ENCODE measurements around the gene UCHL5.
A peak's percentile ranks its signal among the peaks of the same experiment; 100 is the strongest.
"Not testable (repeated sequence)": the region's sequence is repeated elsewhere in the genome, so short reads cannot be mapped to it uniquely, and the experiment has no call there.

The UCHL5 gene

DNA sequence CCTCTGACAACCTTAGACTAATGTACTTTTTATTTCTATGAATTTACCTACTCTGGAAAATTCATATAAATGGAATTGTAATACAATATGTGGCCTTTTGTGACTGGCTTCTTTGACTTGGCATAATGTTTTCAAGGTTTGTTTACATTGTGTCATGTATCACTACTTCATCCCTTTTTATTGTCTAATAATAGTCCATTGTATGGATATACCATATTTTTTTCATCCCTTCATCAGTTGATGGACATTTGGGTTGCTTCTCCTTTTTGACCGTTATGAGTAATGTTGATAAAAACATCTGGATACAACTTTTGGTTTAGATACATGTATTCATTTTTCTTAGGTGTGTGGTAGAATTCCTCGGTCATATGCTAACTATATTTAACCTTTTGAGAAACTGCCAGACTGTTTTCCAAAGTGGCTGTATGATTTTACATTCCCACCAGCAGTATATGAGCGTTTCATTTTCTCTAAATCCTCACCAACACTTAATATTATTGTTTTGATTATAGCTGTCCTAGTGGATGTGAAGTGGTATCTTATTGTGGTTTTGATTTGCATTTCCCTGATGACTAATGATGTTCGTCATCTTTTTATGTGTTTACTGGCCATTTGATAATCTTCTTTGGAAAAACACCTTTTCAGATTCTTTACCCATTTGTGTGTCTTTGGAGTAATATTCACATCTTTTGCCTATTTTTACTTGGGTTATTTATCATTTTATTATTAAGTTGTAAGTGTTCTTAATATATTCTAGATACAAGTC lies 3.7 kb upstream of the UCHL5 start:
- no peak for DNase-seq (ENCODE audit: low read depth)

GRCh38 chr1:193060938-193061337 lies 1.8 kb upstream of the UCHL5 start:
- no peak for DNase-seq (ENCODE audit: low read depth)

DNA sequence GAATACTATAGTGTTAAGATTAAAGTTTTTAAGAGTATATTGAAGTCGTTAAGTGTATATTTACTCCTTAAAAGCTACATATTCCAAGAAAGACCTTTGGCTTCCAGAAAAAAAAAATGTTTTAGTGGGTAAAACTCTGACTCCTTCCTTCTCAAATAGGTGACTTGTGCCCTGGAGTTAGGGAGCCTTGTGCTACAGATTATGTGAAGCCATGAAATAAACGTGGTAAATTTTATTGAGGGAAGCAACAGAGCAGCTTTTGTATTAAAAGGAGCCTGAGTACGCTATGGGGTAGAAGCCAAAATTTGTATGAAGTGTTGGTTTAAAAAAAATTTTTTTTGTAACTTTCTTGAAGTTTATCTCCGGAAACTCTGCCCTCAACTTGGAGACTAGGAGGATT lies 1.2 kb upstream of the UCHL5 start:
- DNase-seq (ENCODE audit: low read depth): no peak

DNA sequence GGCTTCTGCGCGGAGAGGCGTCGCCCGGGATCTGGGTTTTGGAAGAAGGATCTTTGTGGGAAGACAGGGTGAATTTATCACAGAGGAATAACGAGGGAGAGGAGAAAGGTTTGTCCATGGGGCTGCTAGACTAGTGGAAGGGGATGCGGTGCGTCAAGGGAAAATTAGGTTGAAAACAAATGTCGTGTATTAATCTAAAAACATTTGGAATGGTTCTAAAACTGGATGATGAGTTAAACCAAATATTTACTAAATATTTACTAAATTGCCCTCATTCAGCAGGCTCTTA lies 899 bp upstream of the UCHL5 start:
- DNase-seq (ENCODE audit: low read depth): no peak

DNA sequence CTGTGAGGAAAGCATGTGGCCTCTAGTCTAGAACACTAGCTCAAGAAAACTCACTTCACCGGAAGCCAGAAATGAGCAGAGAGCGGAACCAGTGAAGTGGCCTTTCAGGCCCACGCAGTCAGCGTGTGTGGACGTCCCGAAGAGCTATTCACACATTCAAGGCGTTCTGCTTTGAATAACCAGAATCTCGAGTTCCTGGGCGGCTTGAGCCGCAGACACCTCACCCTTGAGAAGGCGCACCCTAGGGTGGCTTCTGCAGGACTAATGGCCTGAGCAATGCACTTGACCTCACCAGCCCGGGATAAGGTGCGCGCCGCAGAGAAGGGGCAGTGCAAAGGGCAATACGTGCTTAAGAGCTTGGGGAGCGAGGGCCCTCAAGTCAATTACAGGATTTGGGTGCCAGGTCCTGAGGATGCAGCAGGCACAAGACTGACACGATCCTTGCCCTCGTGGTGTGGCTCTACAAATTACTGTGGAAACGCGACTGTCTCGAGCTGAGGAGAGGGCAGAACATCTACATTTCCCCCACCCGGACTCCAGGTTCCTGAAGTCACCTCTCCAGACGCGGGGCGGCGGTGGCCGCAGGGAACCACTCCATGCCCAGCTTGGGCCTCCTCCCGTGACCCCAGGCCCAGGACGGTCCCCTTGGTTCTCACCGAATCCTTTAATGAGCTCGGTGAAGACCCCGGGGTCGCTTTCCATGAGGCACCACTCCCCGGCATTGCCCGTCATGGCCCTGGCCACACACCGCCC lies 455 bp downstream of the UCHL5 start:
- DNase-seq (ENCODE audit: low read depth): peak; percentile 42

DNA sequence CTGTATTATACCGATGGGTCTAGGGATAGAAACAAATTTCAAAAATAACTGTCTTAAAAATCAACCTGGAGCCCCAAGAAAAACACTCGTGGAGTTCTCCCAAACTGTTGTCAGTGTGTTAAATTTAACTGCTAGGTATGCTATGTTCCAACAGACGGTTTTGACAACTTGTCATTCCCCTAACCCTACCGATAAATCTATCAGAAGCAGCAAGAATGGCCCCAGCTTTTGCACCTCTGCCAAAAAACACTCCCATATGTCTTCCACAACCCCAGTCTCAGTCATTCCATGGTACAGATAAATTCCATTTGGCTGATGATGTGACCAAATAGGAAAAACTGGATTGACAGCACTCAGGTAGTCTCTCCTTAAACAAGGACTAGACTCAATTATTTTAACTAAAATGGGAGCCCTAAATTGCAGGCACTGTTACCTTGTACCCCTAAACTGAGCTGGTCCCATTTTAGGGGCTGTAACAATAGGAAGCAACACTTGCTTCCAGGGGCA lies 4.9 kb downstream of the UCHL5 start:
- no peak for DNase-seq (ENCODE audit: low read depth)

GRCh38 chr1:193048913-193049312 lies 10.2 kb downstream of the UCHL5 start:
- DNase-seq (ENCODE audit: low read depth): not testable (repeated sequence)

DNA sequence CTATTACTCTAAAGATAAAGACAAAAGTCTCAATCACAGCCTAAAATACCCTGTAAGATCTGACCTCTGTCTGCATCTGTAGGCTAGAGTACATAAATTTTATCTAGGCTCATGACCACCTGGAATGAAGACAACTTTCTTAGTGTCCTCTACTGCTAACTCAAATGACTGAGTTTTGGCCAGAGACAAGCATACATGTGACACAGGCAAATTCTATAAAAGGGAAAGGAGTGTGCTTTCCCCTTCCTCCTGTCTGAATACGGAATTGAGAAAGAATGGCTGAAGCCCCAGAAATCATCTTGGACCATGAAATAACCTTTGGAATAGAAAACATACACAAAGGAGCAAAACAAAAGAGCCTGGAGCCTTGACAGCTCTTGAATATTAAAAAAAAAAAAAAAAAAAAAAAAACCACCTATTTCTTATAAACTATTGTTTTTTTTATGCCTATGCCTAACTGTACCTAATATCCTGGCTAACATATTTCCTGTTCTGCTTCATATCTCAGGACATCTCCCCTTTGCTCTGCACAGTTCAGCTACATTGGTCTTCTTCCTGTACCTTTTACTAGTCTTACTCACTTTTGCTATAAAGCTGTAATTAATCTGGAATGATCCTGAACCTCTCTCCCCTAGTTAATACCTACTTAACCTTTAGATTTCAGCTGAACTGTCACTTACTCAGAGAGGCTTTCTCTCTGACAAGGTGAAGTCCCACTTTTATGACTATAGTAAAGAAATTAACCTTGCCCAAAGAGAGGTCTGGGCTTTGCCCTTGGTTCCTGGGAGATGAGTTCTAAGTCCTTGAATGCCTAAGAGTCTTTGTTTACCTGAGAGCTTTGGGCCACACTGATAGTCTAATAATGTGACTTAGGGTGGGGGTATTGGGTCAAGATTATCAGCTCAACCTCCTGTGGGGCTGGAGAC lies 16.1 kb downstream of the UCHL5 start:
- no peak for DNase-seq (ENCODE audit: low read depth)

DNA sequence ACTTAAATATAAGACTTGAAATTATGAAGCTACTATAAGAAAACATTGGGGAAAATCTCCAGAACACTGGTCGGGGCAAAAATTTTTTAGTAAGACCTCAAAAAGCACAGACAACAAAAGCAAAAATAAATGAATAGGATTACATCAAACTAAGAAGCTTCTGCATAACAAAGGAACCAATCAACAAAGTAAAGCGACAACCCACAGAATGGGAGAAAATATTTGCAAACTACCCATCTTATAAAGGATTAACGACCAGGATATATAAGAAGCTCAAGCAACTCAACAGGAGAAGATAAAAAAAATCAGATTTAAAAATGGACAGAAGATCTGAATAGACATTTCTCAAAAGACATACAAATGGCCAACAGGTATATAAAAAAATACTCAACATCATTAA lies 19.1 kb downstream of the UCHL5 start:
- no peak for DNase-seq (ENCODE audit: low read depth)

- DNase-seq (ENCODE audit: low read depth): no peak
Observed at GRCh38 chr1:193036337-193037047, 22.7 kb downstream of the UCHL5 start.

- DNase-seq (ENCODE audit: low read depth): no peak
Observed at GRCh38 chr1:193033610-193034009, 25.6 kb downstream of the UCHL5 start.

GRCh38 chr1:193032643-193033427 lies 26.3 kb downstream of the UCHL5 start:
- DNase-seq (ENCODE audit: low read depth): not testable (repeated sequence)

DNA sequence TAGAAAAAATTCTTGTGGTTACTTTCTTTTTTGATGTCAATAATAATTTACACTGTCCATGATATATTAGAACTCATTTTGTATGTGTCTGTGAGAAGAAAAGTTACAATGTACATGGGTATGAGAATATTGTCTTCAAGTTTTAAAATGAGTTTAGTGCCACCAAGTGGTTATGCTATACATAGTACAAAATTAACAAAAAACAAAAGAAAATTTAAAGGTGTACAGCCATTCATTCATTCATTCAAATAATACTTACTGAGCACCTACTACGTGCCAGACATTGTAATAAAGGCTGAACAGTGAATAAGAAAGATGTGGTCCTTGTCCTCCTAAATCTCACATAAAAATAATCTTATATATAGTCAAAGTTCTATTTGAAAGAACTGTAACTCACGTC lies 27.7 kb downstream of the UCHL5 start:
- no peak for DNase-seq (ENCODE audit: low read depth)

- DNase-seq (ENCODE audit: low read depth): no peak
Observed at GRCh38 chr1:193030280-193030679, 28.9 kb downstream of the UCHL5 start.

GRCh38 chr1:193025218-193025617 lies 33.9 kb downstream of the UCHL5 start:
- DNase-seq (ENCODE audit: low read depth): no peak

DNA sequence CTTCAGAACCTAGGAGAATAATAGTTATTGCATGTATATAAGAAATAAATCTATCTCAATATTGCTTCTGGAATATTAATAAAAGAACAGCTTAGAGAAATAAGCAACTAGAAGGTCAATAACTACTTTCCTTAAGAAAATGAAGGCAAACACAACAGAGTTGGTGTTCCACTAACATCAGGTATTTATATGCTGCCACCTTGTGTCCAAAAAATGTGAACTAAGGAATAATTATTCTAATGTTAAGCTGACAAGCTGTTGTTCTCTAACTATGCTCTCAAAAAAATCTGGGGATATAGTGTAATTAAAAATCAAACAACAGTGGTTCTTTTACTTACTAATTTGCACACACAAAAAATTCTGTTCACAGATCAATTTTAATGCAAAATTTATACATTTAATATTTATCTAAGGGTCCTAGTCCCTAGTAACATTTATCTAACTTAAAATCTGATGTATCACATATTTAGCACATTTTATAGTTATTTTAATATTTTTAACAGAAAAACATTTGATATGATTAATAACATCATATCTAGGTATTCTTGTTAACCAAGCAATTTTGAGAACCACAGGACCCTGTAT lies 39.6 kb downstream of the UCHL5 start:
- DNase-seq (ENCODE audit: low read depth): no peak

DNA sequence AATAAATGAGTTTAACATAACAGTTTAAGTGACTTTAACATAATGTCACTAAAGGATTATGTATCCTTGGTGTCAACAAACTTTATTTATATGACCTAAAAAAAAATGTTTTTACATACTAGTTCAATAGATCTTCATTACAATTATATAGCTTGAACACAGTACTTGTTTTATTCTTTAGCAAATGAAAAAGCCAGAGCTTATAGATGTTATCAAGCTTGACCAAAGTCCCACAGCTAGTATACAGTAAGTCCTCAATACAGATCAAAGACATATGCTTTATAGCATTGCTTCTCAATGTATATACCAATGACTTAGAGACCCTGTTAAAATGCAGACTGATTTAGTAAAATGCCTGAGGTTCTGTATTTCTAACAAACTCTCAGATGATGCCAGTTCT lies 42.4 kb downstream of the UCHL5 start:
- DNase-seq (ENCODE audit: low read depth): no peak

GRCh38 chr1:193014400-193014799 lies 44.8 kb downstream of the UCHL5 start:
- DNase-seq (ENCODE audit: low read depth): no peak

GRCh38 chr1:193013707-193014106 lies 45.5 kb downstream of the UCHL5 start:
- DNase-seq (ENCODE audit: low read depth): no peak

DNA sequence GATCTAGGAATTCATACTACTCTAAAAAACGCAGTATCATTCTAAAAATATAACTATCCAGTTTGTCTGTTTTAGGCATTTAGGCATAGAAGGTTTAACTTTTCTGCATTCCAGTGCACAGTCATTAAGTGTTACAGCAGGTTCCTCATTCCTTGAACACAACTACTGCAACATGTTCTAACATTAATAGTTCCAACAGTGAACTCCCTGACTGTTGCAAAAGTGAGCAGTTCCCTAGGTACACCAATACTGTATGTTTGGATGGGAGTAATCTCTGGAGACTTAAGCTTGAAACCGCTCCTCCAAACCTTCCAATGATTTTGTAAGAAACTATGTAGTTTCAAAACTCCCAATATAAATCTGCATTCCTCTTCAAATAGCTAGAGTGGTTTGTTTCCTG lies 46.2 kb downstream of the UCHL5 start:
- no peak for DNase-seq (ENCODE audit: low read depth)

DNA sequence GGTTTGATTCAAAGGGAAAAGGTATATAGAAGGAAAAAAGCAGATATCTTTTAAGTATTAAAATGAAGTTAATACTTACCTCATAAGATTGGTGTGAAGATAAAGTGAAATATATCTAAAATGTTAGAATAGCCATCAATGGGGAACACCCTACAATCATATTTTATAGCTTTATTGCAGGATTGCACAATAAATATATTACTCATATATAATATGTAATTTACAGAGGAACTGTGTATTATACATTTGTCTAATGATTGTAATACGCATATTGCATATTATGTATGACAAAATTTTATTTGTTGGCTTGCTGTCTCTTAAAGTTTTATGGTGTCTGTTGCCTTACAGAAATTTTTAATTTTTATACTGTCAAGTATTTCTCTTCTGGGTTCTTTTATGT lies 47.8 kb downstream of the UCHL5 start:
- no peak for DNase-seq (ENCODE audit: low read depth)

All from stimulated activated CD8-positive, alpha-beta memory T cell treated with anti-CD3 and anti-CD28 coated beads, Interleukin-12 subunit alpha, Interleukin-12 subunit beta, amount 100 ng/mL, for 4 hours (primary cell).